Measurements from ENCODE around the gene PRPSAP1. TPM values are rescaled to one million over a fixed set of nuclear protein-coding genes. Genes with fewer than 3 reads are reported as not detected.
"Not testable (repeated sequence)": the region's sequence is repeated elsewhere in the genome, so short reads cannot be mapped to it uniquely, and the experiment has no call there.

Gene PRPSAP1
- total RNA-seq, 4 donors from 2014 or later, result 133 to 198 (median 167) TPM

- Histone ChIP-seq H3K4me3 (replicated peaks in 1 of 3) (no peak overlapping the region), H3K27ac (peak overlapping the region in 2 of 3 donors; percentile 79 to 81), H3K9me3 (no peaks in the 10 kb centered on the region), H3K36me3 (peaks cover 9 to 14% of the 10 kb centered on the region in 2 donors), H3K4me1 (peaks cover 44 to 59% of the 10 kb centered on the region in 2 donors), H3K27me3 (no peaks in the 10 kb centered on the region)
- no peak for DNase-seq
- WGBS, 2 donors, result 88 to 91% methylated on average over 12 to 14 of the region's 14 CpGs
- TF ChIP-seq POLR2A (IDR thresholded peaks at IDR 0.05), result no peak
- no peak for TF ChIP-seq CTCF (IDR thresholded peaks at IDR 0.05)
- intact Hi-C loops (cut with DNase I), result loop anchor here (10.0 kb wide), 1 partner anchor 266 kb away; the partner anchor contains the start of gene CDK3
Observed at GRCh38 chr17:76270770-76271668, 82.7 kb downstream of the PRPSAP1 start.

GRCh38 chr17:76270127-76270592 is 83.6 kb downstream of the PRPSAP1 start:
- peaks cover 44 to 59% of the 10 kb centered on the region in 2 donors for H3K4me1 ChIP-seq
- TF ChIP-seq POLR2A (IDR thresholded peaks at IDR 0.05) (no peak), CTCF (IDR thresholded peaks at IDR 0.05) (no peak)
- intact Hi-C loops (cut with DNase I), result loop anchor here (10.0 kb wide), 1 partner anchor 265 kb away; the partner anchor contains the start of gene CDK3
- WGBS, 2 donors, result 87 to 95% methylated on average over 22 to 26 of the region's 26 CpGs
- H3K4me3 ChIP-seq (replicated peaks in 1 of 3), result no peak overlapping the region
- H3K27me3 ChIP-seq, result no peaks in the 10 kb centered on the region
- no peak overlapping the region for H3K27ac ChIP-seq
- DNase-seq, result no peak
- H3K9me3 ChIP-seq, result no peaks in the 10 kb centered on the region
- H3K36me3 ChIP-seq, result peaks cover 9 to 14% of the 10 kb centered on the region in 2 donors

GRCh38 chr17:76268991-76269981 is 84.4 kb downstream of the PRPSAP1 start:
- Histone ChIP-seq H3K27me3 (no peaks in the 10 kb centered on the region), H3K36me3 (peaks cover 9 to 14% of the 10 kb centered on the region in 2 donors), H3K4me1 (peaks cover 48 to 61% of the 10 kb centered on the region in 2 donors), H3K4me3 (replicated peaks in 1 of 3) (no peak overlapping the region), H3K27ac (peak overlapping the region in 2 of 3 donors; percentile 89 to 95), H3K9me3 (no peaks in the 10 kb centered on the region)
- WGBS, 2 donors, result 63 to 79% methylated on average over 11 to 12 of the region's 12 CpGs
- peak in 1 of 2 donors; percentile 35 for DNase-seq
- intact Hi-C loops (cut with DNase I), result no loop called here
- TF ChIP-seq POLR2A (IDR thresholded peaks at IDR 0.05) (no peak), CTCF (IDR thresholded peaks at IDR 0.05) (no peak)

- WGBS, 2 donors, result 53 to 63% methylated on average over 8 to 9 of the region's 9 CpGs
- no peak overlapping the region for H3K4me3 ChIP-seq (replicated peaks in 1 of 3)
- H3K4me1 ChIP-seq, result peaks cover 49 to 71% of the 10 kb centered on the region in 2 donors
Observed at GRCh38 chr17:76268015-76268749, 85.5 kb downstream of the PRPSAP1 start.

GRCh38 chr17:76267581-76268001 is 86.1 kb downstream of the PRPSAP1 start:
- intact Hi-C loops (cut with DNase I); H3K4me3 ChIP-seq (replicated peaks in 1 of 3); H3K9me3 ChIP-seq; DNase-seq; H3K27me3 ChIP-seq: not testable (repeated sequence)
- 74 to 89% methylated on average over 13 of the region's 13 CpGs for WGBS, 2 donors
- H3K27ac ChIP-seq, result peak overlapping the region; percentile 47 to 95 (median 89)
- peaks cover 9 to 14% of the 10 kb centered on the region in 2 donors for H3K36me3 ChIP-seq
- peaks cover 49 to 72% of the 10 kb centered on the region in 2 donors for H3K4me1 ChIP-seq

More at GRCh38 chr17:76268015-76268749, 85.5 kb downstream of the PRPSAP1 start:
- Histone ChIP-seq H3K27ac (peak overlapping the region; percentile 47 to 95 (median 89)), H3K36me3 (peaks cover 9 to 14% of the 10 kb centered on the region in 2 donors), H3K27me3 (no peaks in the 10 kb centered on the region), H3K9me3 (no peaks in the 10 kb centered on the region)
- no peak for TF ChIP-seq CTCF (IDR thresholded peaks at IDR 0.05)
- TF ChIP-seq POLR2A (IDR thresholded peaks at IDR 0.05), result peak in 1 of 2 donors; percentile 16
- intact Hi-C loops (cut with DNase I), result no loop called here
- DNase-seq, result peak; percentile 51 to 57
